Measurements from ENCODE around the gene WDFY4.

DNA sequence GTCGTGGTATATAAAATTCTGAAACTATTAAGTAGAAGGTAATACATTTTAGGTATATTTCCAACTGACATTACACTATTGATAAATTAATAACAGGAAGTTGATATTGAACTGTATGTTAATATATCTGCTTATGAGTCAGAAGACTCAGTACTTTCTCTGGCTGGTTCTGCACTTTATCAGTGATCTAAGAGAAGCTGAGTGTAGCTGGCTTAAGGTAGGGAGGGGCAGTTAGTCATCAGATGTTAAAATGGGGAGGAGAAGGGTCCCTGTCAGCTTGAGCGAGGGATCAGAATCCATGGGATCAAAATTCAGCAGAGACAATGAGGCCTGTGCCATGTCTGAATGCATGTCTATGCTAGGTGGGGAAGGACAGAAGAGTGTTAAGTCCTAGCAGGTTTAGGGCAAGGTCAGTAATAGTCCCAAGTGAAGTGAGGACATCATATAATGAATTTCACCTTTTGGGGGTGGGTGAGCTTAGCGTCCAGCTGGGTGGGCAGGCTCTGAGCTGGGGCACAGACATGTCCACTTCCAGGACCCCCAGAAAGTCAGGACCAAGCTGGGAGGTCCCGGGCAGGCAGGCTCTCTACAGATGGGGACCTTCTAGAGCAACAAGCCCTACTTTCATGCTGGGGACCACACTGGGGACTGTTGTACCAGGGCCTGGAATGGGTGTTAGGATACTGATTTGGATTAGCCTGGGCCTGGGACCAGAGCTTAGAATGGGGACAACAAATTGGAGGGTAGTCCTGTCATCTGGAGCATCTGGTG lies 82.9 kb downstream of the WDFY4 start:
- TF ChIP-seq CHD2 (IDR thresholded peaks at IDR 0.05; ENCODE audit: low read length, partially characterized antibody) = no peak
- no peak for TF ChIP-seq CTCF (IDR thresholded peaks at IDR 0.05)
- no peak for TF ChIP-seq EZH2phosphoT487 (IDR thresholded peaks at IDR 0.05; ENCODE audit: borderline replicate concordance, low read depth)
